Frontal cortex (tissue), 1 donor: ENCODE results near the gene GYG2. TPM values are rescaled to one million over a fixed set of nuclear protein-coding genes. Genes with fewer than 3 reads are reported as not detected.

Experiments used
- total RNA-seq: library from RNA; depleted of rRNA; stranded (reverse); fragments of >200 nt; gene quantifications from one replicate; pipeline ENCODE4 v1.2.3, GENCODE V29; 2014

The GYG2 gene
- total RNA-seq, 1 donor from 2014 or later = 4.1 TPM

Other genes with a start within 250 kb of the GYG2 start
- 11.4 TPM for gene CD99, start 137.6 kb upstream of the GYG2 start, total RNA-seq
- not detected for gene XG, start 76.9 kb upstream of the GYG2 start, total RNA-seq
- 9.0 TPM for gene ARSD, start 100.4 kb downstream of the GYG2 start, total RNA-seq
- not detected for gene ARSH, start 177.6 kb downstream of the GYG2 start, total RNA-seq
- 2.9 TPM for gene ARSF, start 212.5 kb downstream of the GYG2 start, total RNA-seq